SK-N-DZ (cell line): ENCODE data around the gene SPRY2.

Experiments
- DNase-seq: peaks from one replicate; pipeline ENCODE4 v3.0.0-alpha.2; 2015; ENCODE audit warnings: low spot score
- small RNA-seq, 2 experiments: library from RNA; depleted of rRNA; stranded (forward); fragments of <200 nt; gene quantifications; one replicate each; pipeline ENCODE3, GENCODE V24; 2014

Gene SPRY2

DNA sequence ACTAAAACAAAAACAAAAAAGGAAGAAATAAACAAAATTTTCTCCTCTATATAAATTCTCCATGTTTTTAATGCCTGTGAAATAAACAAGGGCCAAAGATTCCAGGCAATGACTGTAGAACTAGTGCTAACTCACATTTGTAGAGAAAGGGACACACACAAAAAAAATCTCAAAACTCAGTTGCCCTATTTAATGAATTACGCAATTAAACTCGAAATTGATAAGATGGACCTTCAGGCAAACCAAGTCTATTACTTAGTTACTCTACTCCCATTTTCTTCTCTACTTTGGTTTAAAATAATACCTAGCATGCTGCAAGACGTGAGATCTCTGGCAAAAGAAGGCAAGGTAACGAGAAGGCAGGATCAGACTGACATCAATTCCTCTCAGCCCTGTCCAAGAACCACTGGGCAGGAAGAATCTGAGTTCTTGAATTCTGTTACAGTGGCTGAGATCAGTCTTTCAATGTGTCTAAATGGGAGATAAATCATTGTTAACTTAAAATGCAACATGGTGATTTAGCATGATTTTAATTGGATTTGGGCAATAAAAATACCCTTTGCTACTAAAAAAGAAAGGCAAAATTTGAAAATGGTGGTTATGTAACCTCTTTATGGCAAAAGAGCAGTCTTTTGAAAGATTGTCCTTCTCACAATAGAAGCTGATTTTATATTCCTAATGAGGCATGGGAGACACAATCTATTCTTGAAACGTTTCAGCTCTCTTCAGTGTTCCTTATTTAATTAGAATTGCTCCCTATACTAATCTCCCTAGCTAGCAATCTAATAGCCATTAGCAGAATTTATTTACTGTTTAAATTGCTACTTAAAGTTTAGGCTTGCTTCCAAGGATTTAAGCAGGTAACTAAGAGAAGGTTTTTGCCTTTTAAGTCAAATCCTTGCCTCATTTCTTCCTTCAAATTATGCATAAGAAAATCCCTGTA is 25.9 kb downstream of the SPRY2 start:
- DNase-seq = no peak

GRCh38 chr13:80313668-80314256 is 27.2 kb downstream of the SPRY2 start:
- DNase-seq = no peak

DNA sequence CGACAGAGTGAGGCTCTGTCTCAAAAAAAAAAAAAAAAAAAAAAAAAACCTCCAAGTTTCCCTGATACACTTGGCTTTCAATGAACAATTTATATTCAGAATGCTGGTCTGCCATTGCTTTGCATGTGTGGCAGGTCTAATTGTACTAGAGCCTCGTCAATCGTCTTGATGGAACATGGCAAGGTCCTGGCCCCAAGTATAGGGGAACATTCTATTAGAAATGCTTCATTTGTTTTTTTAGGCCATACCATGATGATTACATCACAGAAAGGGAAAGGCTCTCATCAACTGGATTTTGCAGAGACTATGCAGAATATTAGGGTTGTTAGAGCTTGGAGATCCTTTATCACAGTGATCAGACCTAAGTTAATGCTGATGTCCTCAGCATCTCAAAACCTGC is 28.0 kb downstream of the SPRY2 start:
- DNase-seq = no peak

DNA sequence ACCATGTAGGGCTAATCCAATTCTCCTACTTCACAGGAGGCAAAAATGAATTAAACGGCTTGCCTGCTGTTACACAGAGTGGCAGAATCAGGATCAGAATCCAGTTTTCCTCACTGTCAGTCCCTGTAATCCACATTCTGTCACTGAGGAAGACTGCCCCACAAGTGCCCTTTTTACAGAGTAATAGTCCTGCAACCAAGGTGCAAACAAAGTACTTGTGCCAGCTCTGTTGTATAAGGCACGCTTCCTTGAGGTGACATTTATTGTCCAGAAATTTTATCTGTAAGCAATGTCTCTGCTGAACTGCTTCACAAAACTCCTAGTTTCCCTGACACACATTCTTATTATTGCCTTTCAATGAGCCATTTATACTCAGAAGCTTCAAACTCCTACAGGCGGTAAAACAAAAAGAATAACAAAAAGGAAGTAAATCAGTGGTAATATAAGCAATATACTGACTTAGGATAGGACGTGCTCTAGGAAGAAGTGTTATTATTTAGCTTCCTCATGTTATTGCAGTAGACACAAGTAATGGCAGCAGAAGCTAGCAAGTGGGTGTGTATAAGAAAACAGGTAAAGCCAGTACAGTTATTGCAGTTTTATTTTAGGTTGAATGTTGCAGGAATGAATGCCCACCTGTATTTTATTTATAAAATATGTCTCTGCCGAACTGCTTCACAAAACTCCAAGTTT is 28.8 kb downstream of the SPRY2 start:
- DNase-seq = no peak

GRCh38 chr13:80309926-80310325 is 31.0 kb downstream of the SPRY2 start:
- no peak for DNase-seq

DNA sequence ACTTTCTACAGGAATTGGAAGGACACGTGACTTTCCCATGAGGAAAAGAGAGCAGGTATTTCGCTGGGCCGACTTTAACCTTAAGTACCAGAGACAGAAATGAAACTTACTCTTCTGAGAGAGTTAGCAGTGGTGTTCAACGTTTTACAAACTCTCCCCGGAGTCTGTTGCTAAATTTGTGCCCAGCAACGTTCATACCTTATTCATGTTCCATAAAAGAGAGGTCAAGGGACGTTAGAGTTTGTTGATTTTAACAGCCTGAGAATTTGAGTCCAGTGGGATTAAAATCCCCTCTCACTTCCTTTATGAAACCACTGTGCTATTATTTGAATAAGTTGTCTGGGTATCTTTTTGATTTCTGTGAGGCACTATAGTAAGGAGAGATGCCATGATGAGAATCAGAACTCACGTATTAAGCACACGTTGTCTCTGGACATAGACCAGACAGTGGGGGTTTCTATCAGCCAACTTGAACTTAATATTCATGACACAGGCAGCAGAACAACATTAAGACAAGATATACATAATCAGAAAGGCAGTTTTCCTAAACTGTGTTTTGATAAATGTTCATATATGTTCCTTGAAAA is 33.4 kb downstream of the SPRY2 start:
- DNase-seq = no peak

DNA sequence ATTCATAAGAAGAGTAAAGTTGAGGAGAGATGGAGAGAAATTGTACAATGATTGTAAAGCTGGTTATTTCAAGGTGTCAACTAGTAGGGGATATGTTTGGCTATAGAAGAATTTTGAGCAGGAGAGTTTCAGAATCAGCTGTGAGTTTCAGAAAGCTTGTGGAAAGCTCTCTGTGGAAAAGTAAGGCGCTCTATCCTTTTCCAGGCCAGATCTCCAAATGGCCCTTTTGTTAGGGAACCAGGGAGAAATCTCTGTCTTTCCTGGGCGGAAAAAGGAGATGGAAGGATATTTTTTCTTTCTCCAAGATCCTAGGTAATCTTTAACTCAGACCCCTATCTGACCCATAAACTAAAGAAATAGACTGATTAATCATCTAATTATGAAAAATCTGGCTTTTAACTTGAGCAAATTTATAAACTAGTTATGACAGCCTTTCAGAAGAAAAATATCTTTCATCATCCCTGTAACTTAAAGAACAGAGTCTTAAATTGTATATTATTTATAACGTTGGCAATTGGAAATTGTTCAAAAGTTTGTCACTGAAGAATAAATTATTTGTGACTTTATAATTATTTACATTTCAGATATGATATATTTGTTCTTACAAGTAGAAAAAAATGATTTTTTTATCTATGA is 34.5 kb downstream of the SPRY2 start:
- DNase-seq = no peak

DNA sequence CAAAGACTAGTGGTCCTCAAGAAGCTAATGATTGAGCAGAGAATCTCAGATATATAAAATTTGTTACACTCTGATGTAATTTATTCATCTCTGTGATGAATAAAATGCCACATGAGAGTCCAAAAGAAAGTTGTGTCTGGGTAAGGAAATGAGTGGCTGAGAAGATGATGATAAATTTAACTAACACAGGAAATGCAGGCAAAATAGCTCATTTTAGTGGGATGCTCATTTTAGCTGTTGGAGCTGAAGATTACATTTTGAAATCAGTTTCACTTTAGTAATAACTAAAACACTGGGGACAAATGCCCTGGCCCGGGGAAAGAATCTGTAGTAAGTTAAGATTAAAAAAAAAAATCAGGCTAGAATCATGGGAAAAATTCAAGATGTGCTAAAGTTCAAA is 35.2 kb downstream of the SPRY2 start:
- no peak for DNase-seq

DNA sequence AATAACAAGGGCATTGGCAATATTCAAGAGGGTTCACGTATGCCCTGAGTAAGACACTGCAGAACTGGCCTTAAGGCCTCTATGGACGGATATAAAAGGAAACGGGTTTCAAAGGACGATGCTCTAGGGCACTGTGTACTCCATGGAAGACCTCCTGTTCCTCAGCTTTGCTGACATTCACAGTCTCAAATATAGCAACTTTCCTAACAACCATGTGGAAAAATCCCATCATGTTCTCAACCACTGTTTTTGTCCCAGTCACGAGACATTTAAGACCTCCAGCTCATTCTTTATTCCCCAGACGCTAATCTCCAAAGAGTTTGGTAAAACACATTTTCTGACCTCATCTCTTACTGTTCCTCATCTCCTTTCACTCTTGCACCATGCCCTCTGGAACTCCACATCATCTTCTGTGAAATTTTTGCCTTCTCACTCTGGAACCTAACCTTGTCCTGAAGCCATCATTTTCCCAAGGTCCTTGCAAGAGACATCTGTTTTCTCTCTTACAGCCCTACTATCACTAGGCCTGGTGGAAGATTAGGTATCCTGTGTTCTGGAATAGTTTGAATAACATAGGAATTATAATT is 37.6 kb downstream of the SPRY2 start:
- no peak for DNase-seq

DNA sequence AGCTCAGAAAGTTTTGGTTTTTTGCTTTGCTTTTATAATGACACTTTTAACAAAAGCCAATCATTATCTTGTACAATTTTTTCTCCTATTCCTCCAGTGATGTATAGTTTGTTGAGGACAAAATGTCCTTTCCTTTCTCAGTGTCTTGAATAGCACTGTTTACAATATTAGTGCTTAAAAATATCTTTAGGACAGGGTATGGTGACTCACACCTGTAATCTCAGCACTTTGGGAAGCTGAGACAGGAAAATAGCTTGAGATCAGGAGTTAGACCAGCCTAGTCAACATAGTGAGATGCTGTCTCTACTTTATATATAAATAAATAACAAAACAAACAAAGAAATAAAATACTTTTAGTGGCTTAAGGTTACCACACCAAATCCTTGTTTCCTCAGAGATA is 41.9 kb downstream of the SPRY2 start:
- DNase-seq = no peak

DNA sequence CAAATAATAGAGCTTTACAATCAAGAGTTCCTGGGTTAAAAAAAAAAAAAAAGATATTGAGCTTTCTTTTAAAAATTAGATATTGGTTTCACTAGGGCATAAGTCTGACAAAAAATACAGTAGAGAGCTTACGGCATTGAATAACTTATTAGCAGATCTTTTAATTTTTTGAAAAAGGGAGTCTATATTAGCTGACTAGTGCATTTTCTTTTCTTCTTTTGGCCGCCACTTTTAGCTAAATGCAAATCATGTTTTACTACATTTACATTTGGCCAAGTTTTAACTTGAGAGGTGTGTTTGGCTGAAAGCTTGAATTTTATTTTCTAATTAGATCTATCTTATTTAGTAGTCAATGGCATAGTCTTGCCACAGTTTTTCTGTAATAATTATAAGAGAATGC is 43.4 kb downstream of the SPRY2 start:
- DNase-seq = no peak

GRCh38 chr13:80297094-80297493 is 43.8 kb downstream of the SPRY2 start:
- no peak for DNase-seq

- DNase-seq = no peak
Observed at GRCh38 chr13:80296638-80297037, 44.3 kb downstream of the SPRY2 start.

- no peak for DNase-seq
Observed at GRCh38 chr13:80290591-80290990, 50.3 kb downstream of the SPRY2 start.

Small RNAs within 50 kb of the gene (small RNA-seq; reads per million reads assigned to genes)
- 0.03 to 0.22 reads per million in 2 experiments for gene RNU6-61P
